Measurements from ENCODE around the gene MYOG. TPM values are rescaled to one million over a fixed set of nuclear protein-coding genes. Genes with fewer than 3 reads are reported as not detected.

Gene MYOG
- total RNA-seq, 1 experiment from 2014 or later, result not detected

- intact Hi-C loops (cut with micrococcal nuclease; ENCODE audit: unreplicated experiment), result no loop called here
- H3K36me3 Mint-ChIP-seq (ENCODE audit: insufficient read depth, unreplicated experiment), result no peaks in the 10 kb centered on the region
- TF ChIP-seq CTCF (IDR thresholded peaks at IDR 0.05; ENCODE audit: unreplicated experiment), result no peak
- no peaks in the 10 kb centered on the region for H3K4me1 Mint-ChIP-seq (ENCODE audit: low read depth, unreplicated experiment)
- H3K9me3 Mint-ChIP-seq (ENCODE audit: low read depth, unreplicated experiment), result peaks cover 2% of the 10 kb centered on the region
- DNase-seq, result no peak
- no TSS peak for BruUV-seq (replicated peaks)
- H3K27me3 Mint-ChIP-seq (ENCODE audit: unreplicated experiment), result peaks cover 61% of the 10 kb centered on the region
- CTCF ChIA-PET, result interaction anchor here (0.6 to 1.6 kb wide), 3 partner anchors 17 to 229 kb away, joined by 3 to 6 read pairs (median 4); no protein-coding TSS in a partner anchor
- no peak overlapping the region for H3K4me3 Mint-ChIP-seq (ENCODE audit: low read depth, unreplicated experiment)
- H3K27ac Mint-ChIP-seq (ENCODE audit: unreplicated experiment), result no peak overlapping the region
Observed at GRCh38 chr1:203103216-203103615, 17.4 kb upstream of the MYOG start.

GRCh38 chr1:203101813-203102634, 16.2 kb upstream of the MYOG start:
- Mint-ChIP-seq H3K36me3 (ENCODE audit: insufficient read depth, unreplicated experiment) (no peaks in the 10 kb centered on the region), H3K27me3 (ENCODE audit: unreplicated experiment) (peaks cover 61% of the 10 kb centered on the region), H3K27ac (ENCODE audit: unreplicated experiment) (no peak overlapping the region), H3K9me3 (ENCODE audit: low read depth, unreplicated experiment) (peaks cover 2% of the 10 kb centered on the region), H3K4me1 (ENCODE audit: low read depth, unreplicated experiment) (no peaks in the 10 kb centered on the region), H3K4me3 (ENCODE audit: low read depth, unreplicated experiment) (no peak overlapping the region)
- CTCF ChIA-PET, result no interaction called here
- intact Hi-C loops (cut with micrococcal nuclease; ENCODE audit: unreplicated experiment), result no loop called here
- no TSS peak for BruUV-seq (replicated peaks)
- TF ChIP-seq CTCF (IDR thresholded peaks at IDR 0.05; ENCODE audit: unreplicated experiment), result no peak
- DNase-seq, result no peak

- no peaks in the 10 kb centered on the region for H3K36me3 Mint-ChIP-seq (ENCODE audit: insufficient read depth, unreplicated experiment)
- CTCF ChIA-PET, result interaction anchor here (1.4 kb wide), 1 partner anchor 18 kb away, joined by 8 read pairs; no protein-coding TSS in a partner anchor
- intact Hi-C loops (cut with micrococcal nuclease; ENCODE audit: unreplicated experiment), result no loop called here
- no TSS peak for BruUV-seq (replicated peaks)
- no peak for TF ChIP-seq CTCF (IDR thresholded peaks at IDR 0.05; ENCODE audit: unreplicated experiment)
- peaks cover 2% of the 10 kb centered on the region for H3K9me3 Mint-ChIP-seq (ENCODE audit: low read depth, unreplicated experiment)
- no peak overlapping the region for H3K27ac Mint-ChIP-seq (ENCODE audit: unreplicated experiment)
- no peak for DNase-seq
- no peak overlapping the region for H3K4me3 Mint-ChIP-seq (ENCODE audit: low read depth, unreplicated experiment)
- no peaks in the 10 kb centered on the region for H3K4me1 Mint-ChIP-seq (ENCODE audit: low read depth, unreplicated experiment)
- peaks cover 70% of the 10 kb centered on the region for H3K27me3 Mint-ChIP-seq (ENCODE audit: unreplicated experiment)
Observed at GRCh38 chr1:203100516-203100869, 14.7 kb upstream of the MYOG start.

- H3K9me3 Mint-ChIP-seq (ENCODE audit: low read depth, unreplicated experiment), result peaks cover 8% of the 10 kb centered on the region
- intact Hi-C loops (cut with micrococcal nuclease; ENCODE audit: unreplicated experiment), result no loop called here
- no peak overlapping the region for H3K4me3 Mint-ChIP-seq (ENCODE audit: low read depth, unreplicated experiment)
- no TSS peak for BruUV-seq (replicated peaks)
- no peak overlapping the region for H3K27ac Mint-ChIP-seq (ENCODE audit: unreplicated experiment)
- no peaks in the 10 kb centered on the region for H3K4me1 Mint-ChIP-seq (ENCODE audit: low read depth, unreplicated experiment)
- H3K36me3 Mint-ChIP-seq (ENCODE audit: insufficient read depth, unreplicated experiment), result no peaks in the 10 kb centered on the region
- CTCF ChIA-PET, result interaction anchor here (1.4 kb wide), 1 partner anchor 18 kb away, joined by 8 read pairs; no protein-coding TSS in a partner anchor
- H3K27me3 Mint-ChIP-seq (ENCODE audit: unreplicated experiment), result peaks cover 75% of the 10 kb centered on the region
- DNase-seq, result no peak
- no peak for TF ChIP-seq CTCF (IDR thresholded peaks at IDR 0.05; ENCODE audit: unreplicated experiment)
Observed at GRCh38 chr1:203099805-203100515, 14.1 kb upstream of the MYOG start.
